Measurements from ENCODE around the gene C14orf93. TPM values are rescaled to one million over a fixed set of nuclear protein-coding genes. Genes with fewer than 3 reads are reported as not detected.

C14orf93 gene
- total RNA-seq, 1 experiment from 2014 or later, result 7.2 TPM

GRCh38 chr14:22973217-22974032, 36.5 kb downstream of the C14orf93 start:
- no TSS peak for BruUV-seq (replicated peaks)
- H3K27me3 ChIP-seq (replicated peaks; ENCODE audit: control insufficient read depth, insufficient read depth, low read length), result no peaks in the 10 kb centered on the region
- TF ChIP-seq, protein P1, sequence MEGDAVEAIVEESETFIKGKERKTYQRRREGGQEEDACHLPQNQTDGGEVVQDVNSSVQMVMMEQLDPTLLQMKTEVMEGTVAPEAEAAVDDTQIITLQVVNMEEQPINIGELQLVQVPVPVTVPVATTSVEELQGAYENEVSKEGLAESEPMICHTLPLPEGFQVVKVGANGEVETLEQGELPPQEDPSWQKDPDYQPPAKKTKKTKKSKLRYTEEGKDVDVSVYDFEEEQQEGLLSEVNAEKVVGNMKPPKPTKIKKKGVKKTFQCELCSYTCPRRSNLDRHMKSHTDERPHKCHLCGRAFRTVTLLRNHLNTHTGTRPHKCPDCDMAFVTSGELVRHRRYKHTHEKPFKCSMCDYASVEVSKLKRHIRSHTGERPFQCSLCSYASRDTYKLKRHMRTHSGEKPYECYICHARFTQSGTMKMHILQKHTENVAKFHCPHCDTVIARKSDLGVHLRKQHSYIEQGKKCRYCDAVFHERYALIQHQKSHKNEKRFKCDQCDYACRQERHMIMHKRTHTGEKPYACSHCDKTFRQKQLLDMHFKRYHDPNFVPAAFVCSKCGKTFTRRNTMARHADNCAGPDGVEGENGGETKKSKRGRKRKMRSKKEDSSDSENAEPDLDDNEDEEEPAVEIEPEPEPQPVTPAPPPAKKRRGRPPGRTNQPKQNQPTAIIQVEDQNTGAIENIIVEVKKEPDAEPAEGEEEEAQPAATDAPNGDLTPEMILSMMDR (IDR thresholded peaks at IDR 0.05; ENCODE audit: insufficient read depth in 1 of 2, low read depth in 1 of 2, low read length in 1 of 2, severe bottlenecking in 1 of 2, unreplicated experiment in 1 of 2), result peak; percentile 70 to 71
- peak overlapping the region; percentile 27 for H3K4me3 Mint-ChIP-seq (ENCODE audit: unreplicated experiment)
- H3K4me1 Mint-ChIP-seq (ENCODE audit: low read depth, unreplicated experiment), result peaks cover 45% of the 10 kb centered on the region
- H3K27ac Mint-ChIP-seq (ENCODE audit: unreplicated experiment), result peak overlapping the region; percentile 84
- DNase-seq, result peak; percentile 58 to 76
- no peaks in the 10 kb centered on the region for H3K27me3 Mint-ChIP-seq (ENCODE audit: insufficient read depth, unreplicated experiment)
- ChIA-PET POLR2A (interaction anchor here (1.0 to 3.7 kb wide), 4 partner anchors 9 to 44 kb away, joined by 5 to 35 read pairs (median 6); partner anchors contain the start of genes AJUBA and PRMT5), CTCF (interaction anchor here (0.7 to 5.8 kb wide), 13 partner anchors 9 to 412 kb away, joined by 3 to 68 read pairs (median 6); partner anchors contain the start of genes AJUBA, HAUS4 and PRMT5)
- no peaks in the 10 kb centered on the region for H3K9me3 Mint-ChIP-seq (ENCODE audit: unreplicated experiment)
- intact Hi-C loops (cut with micrococcal nuclease; ENCODE audit: unreplicated experiment), result loop anchor here (1.0 kb wide), 1 partner anchor 10 kb away; no protein-coding TSS in a partner anchor
- H3K36me3 Mint-ChIP-seq (ENCODE audit: insufficient read depth, unreplicated experiment), result peaks cover 100% of the 10 kb centered on the region
- no peaks in the 10 kb centered on the region for H3K9me3 ChIP-seq
- peaks cover 49% of the 10 kb centered on the region for H3K4me1 ChIP-seq
- H3K36me3 ChIP-seq (ENCODE audit: control insufficient read depth, insufficient read depth, low read length), result peaks cover 9% of the 10 kb centered on the region
- no peak overlapping the region for H3K4me3 ChIP-seq (ENCODE audit: low read depth, low read length)

- no TSS peak for BruUV-seq (replicated peaks)
- peaks cover 7% of the 10 kb centered on the region for H3K36me3 ChIP-seq (ENCODE audit: control insufficient read depth, insufficient read depth, low read length)
These were observed 37.5 kb downstream of the C14orf93 start for GRCh38 chr14:22972313-22972930.

More at GRCh38 chr14:22972313-22972930, 37.5 kb downstream of the C14orf93 start:
- peaks cover 36% of the 10 kb centered on the region for H3K4me1 Mint-ChIP-seq (ENCODE audit: low read depth, unreplicated experiment)
- intact Hi-C loops (cut with micrococcal nuclease; ENCODE audit: unreplicated experiment), result no loop called here
- Histone ChIP-seq H3K27me3 (replicated peaks; ENCODE audit: control insufficient read depth, insufficient read depth, low read length) (no peaks in the 10 kb centered on the region), H3K4me1 (peaks cover 42% of the 10 kb centered on the region), H3K9me3 (no peaks in the 10 kb centered on the region), H3K4me3 (ENCODE audit: low read depth, low read length) (no peak overlapping the region)
- peak overlapping the region; percentile 26 for H3K27ac Mint-ChIP-seq (ENCODE audit: unreplicated experiment)
- POLR2A ChIA-PET, result interaction anchor here (0.5 to 3.7 kb wide), 6 partner anchors 10 to 62 kb away, joined by 3 to 35 read pairs (median 4); partner anchors contain the start of genes AJUBA, PRMT5 and PSMB5
- DNase-seq, result no peak
- H3K9me3 Mint-ChIP-seq (ENCODE audit: unreplicated experiment), result no peaks in the 10 kb centered on the region
- TF ChIP-seq, protein P1 (IDR thresholded peaks at IDR 0.05; ENCODE audit: insufficient read depth in 1 of 2, low read depth in 1 of 2, low read length in 1 of 2, severe bottlenecking in 1 of 2, unreplicated experiment in 1 of 2), result no peak
- no peak overlapping the region for H3K4me3 Mint-ChIP-seq (ENCODE audit: unreplicated experiment)
- H3K36me3 Mint-ChIP-seq (ENCODE audit: insufficient read depth, unreplicated experiment), result peaks cover 100% of the 10 kb centered on the region
- CTCF ChIA-PET, result interaction anchor here (0.9 to 5.8 kb wide), 7 partner anchors 10 to 403 kb away, joined by 3 to 68 read pairs (median 7); partner anchors contain the start of genes AJUBA and PRMT5
- no peaks in the 10 kb centered on the region for H3K27me3 Mint-ChIP-seq (ENCODE audit: insufficient read depth, unreplicated experiment)
